Measurements from ENCODE around the gene ANXA4.

Gene ANXA4

DNA sequence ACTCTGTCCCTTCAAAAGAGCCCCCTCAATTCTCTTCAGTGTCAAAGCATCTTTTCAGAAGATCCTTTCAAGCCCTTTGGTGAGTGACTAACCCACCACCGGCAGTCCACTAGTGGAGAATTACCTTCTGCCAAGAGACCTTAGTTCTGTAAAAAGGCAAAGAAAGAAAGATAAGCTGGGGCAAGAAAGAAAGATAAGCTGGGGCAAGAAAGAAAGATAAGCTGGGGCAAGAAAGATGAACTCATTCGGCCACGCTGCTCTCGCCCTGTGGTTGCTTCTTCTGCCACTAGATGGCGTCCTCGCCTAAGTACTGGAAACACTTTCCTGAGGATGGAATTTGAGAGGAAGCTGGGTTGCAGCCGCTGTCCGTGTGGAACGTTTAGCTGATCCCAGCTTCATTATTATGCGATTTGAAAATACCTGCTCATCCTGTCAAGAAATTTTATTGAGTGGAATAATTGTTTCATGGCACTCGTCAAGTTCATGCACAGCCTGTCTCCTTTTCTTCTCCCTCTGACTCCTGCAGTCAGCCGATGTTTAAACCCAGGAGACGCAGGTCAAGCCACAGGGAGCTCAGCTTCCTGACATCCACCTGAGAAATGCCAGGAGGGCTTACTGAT is 17.3 kb upstream of the ANXA4 start:
- peak; percentile 98 for ATAC-seq
- TF ChIP-seq, protein P1, sequence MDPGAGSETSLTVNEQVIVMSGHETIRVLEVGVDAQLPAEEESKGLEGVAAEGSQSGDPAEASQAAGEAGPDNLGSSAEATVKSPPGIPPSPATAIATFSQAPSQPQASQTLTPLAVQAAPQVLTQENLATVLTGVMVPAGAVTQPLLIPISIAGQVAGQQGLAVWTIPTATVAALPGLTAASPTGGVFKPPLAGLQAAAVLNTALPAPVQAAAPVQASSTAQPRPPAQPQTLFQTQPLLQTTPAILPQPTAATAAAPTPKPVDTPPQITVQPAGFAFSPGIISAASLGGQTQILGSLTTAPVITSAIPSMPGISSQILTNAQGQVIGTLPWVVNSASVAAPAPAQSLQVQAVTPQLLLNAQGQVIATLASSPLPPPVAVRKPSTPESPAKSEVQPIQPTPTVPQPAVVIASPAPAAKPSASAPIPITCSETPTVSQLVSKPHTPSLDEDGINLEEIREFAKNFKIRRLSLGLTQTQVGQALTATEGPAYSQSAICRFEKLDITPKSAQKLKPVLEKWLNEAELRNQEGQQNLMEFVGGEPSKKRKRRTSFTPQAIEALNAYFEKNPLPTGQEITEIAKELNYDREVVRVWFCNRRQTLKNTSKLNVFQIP (CRISPR knock-in tag; IDR thresholded peaks at IDR 0.05; ENCODE audit: borderline replicate concordance, low read depth): no peak
- TF ChIP-seq, protein P2, sequence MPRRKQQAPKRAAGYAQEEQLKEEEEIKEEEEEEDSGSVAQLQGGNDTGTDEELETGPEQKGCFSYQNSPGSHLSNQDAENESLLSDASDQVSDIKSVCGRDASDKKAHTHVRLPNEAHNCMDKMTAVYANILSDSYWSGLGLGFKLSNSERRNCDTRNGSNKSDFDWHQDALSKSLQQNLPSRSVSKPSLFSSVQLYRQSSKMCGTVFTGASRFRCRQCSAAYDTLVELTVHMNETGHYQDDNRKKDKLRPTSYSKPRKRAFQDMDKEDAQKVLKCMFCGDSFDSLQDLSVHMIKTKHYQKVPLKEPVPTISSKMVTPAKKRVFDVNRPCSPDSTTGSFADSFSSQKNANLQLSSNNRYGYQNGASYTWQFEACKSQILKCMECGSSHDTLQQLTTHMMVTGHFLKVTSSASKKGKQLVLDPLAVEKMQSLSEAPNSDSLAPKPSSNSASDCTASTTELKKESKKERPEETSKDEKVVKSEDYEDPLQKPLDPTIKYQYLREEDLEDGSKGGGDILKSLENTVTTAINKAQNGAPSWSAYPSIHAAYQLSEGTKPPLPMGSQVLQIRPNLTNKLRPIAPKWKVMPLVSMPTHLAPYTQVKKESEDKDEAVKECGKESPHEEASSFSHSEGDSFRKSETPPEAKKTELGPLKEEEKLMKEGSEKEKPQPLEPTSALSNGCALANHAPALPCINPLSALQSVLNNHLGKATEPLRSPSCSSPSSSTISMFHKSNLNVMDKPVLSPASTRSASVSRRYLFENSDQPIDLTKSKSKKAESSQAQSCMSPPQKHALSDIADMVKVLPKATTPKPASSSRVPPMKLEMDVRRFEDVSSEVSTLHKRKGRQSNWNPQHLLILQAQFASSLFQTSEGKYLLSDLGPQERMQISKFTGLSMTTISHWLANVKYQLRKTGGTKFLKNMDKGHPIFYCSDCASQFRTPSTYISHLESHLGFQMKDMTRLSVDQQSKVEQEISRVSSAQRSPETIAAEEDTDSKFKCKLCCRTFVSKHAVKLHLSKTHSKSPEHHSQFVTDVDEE (CRISPR knock-in tag; IDR thresholded peaks at IDR 0.05): no peak
- TF ChIP-seq CREB5 (CRISPR knock-in tag; IDR thresholded peaks at IDR 0.05; ENCODE audit: low read depth): no peak

- TF ChIP-seq ZNF8 (CRISPR knock-in tag; IDR thresholded peaks at IDR 0.05): no peak
- no peak for TF ChIP-seq ZFP30 (CRISPR knock-in tag; IDR thresholded peaks at IDR 0.05)
- no peak for TF ChIP-seq ESRRG (CRISPR knock-in tag; IDR thresholded peaks at IDR 0.05)
- TF ChIP-seq GLIS3 (CRISPR knock-in tag; IDR thresholded peaks at IDR 0.05): no peak
- TF ChIP-seq ZC3H10 (CRISPR knock-in tag; IDR thresholded peaks at IDR 0.05): no peak
- ATAC-seq: no peak
Measured at GRCh38 chr2:69725706-69726360, 16.1 kb upstream of the ANXA4 start.

DNA sequence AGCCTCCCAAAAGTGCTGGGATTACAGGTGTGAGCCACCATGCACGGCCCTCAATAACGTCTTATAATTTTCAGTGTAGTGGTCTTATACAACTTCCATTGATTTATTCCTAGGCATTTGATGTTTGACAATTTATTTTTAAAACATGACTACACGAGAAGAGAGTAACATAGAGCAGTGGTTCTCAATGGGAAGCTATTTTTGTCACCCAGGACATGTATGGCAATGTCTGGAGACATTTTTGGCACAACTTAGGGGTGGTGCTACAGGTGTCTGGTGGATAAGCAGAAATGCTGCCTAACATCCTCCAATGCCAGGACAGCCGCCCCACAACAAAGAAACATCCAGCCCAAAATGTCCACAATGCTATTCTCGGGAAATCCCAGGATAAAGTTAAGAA is 12.7 kb upstream of the ANXA4 start:
- TF ChIP-seq ISL1 (CRISPR knock-in tag; IDR thresholded peaks at IDR 0.05) (no peak), CREB5 (CRISPR knock-in tag; IDR thresholded peaks at IDR 0.05; ENCODE audit: low read depth) (no peak), PATZ1 (CRISPR knock-in tag; IDR thresholded peaks at IDR 0.05; ENCODE audit: borderline replicate concordance) (no peak), ZNF565 (CRISPR knock-in tag; conservative IDR thresholded peaks at IDR 0.05; ENCODE audit: low read depth) (no peak), CSRNP3 (CRISPR knock-in tag; IDR thresholded peaks at IDR 0.05) (no peak), ARNTL (CRISPR knock-in tag; IDR thresholded peaks at IDR 0.05; ENCODE audit: borderline replicate concordance, low read depth) (no peak), CSDC2 (CRISPR knock-in tag; IDR thresholded peaks at IDR 0.05) (no peak), SNAI2 (CRISPR knock-in tag; IDR thresholded peaks at IDR 0.05) (no peak), RARB (CRISPR knock-in tag; IDR thresholded peaks at IDR 0.05) (no peak), PPARA (CRISPR knock-in tag; IDR thresholded peaks at IDR 0.05; ENCODE audit: borderline replicate concordance) (no peak), ZC3H10 (CRISPR knock-in tag; IDR thresholded peaks at IDR 0.05) (no peak), ESRRG (CRISPR knock-in tag; IDR thresholded peaks at IDR 0.05) (no peak), ZFP30 (CRISPR knock-in tag; IDR thresholded peaks at IDR 0.05) (no peak), ZNF8 (CRISPR knock-in tag; IDR thresholded peaks at IDR 0.05) (no peak), BACH2 (CRISPR knock-in tag; IDR thresholded peaks at IDR 0.05; ENCODE audit: borderline replicate concordance) (no peak), ZNF70 (CRISPR knock-in tag; IDR thresholded peaks at IDR 0.05) (no peak), OSR1 (CRISPR knock-in tag; IDR thresholded peaks at IDR 0.05) (no peak), ZFP3 (CRISPR knock-in tag; IDR thresholded peaks at IDR 0.05) (no peak), GLIS3 (CRISPR knock-in tag; IDR thresholded peaks at IDR 0.05) (no peak)
- TF ChIP-seq, protein P1 (CRISPR knock-in tag; IDR thresholded peaks at IDR 0.05; ENCODE audit: borderline replicate concordance, low read depth): no peak
- ATAC-seq: no peak
